Measurements from ENCODE around the gene MIEF2. TPM values are rescaled to one million over a fixed set of nuclear protein-coding genes. Genes with fewer than 3 reads are reported as not detected.

Gene MIEF2
- polyA plus RNA-seq, 1 of the 3 experiments (the other 2 are of a cell fraction) = 12.7 TPM

GRCh38 chr17:18263885-18264682, 3.6 kb downstream of the MIEF2 start:
- 94% methylated on average over 16 of the region's 50 CpGs for WGBS (ENCODE audit: low lambda C conversion rate)
- no peak for DNase-seq
- peaks cover 8 to 17% of the 10 kb centered on the region in 2 experiments; a peak in 2 of 4 replicates for H3K4me1 ChIP-seq (ENCODE audit: control insufficient read depth in 1 of 2, insufficient read depth in 2 of 2, low read depth in 1 of 2, low read length in 1 of 2)
- TF ChIP-seq RFX5 (IDR thresholded peaks at IDR 0.05; ENCODE audit: low read length) = no peak
- H3K36me3 ChIP-seq (replicated peaks in 1 of 2; ENCODE audit: control insufficient read depth in 1 of 2, insufficient read depth in 2 of 2, low read length in 1 of 2) = peaks cover 0 to 24% of the 10 kb centered on the region in 2 experiments
- H4K20me1 ChIP-seq (ENCODE audit: insufficient read depth) = no peaks in the 10 kb centered on the region
- POLR2A ChIA-PET = no interaction called here
- H3F3A ChIP-seq (replicated peaks; ENCODE audit: insufficient read depth) = peaks cover 9% of the 10 kb centered on the region
- H3K27me3 ChIP-seq (ENCODE audit: insufficient read depth) = no peaks in the 10 kb centered on the region
- no peak overlapping the region for H3K9ac ChIP-seq
- no peaks in the 10 kb centered on the region for H3K9me2 ChIP-seq
- no peak overlapping the region for H2AFZ ChIP-seq (ENCODE audit: low read depth)
- H3K4me2 ChIP-seq = no peak overlapping the region
- CTCF ChIA-PET = interaction anchor here (1.1 to 1.4 kb wide), 2 partner anchors 37 to 46 kb away, joined by 3 to 5 read pairs; no protein-coding TSS in a partner anchor
- no peak overlapping the region for H3K4me3 ChIP-seq (ENCODE audit: low read depth in 2 of 2, low read length in 1 of 2)
- H3K79me2 ChIP-seq (ENCODE audit: insufficient read depth) = peaks cover 26% of the 10 kb centered on the region
- H3K9me3 ChIP-seq = no peaks in the 10 kb centered on the region
- no peak overlapping the region for H3K27ac ChIP-seq (ENCODE audit: low read depth in 2 of 2, low read length in 1 of 2)

- no peak overlapping the region for H3K27ac ChIP-seq (ENCODE audit: low read depth in 2 of 2, low read length in 1 of 2)
- WGBS (ENCODE audit: low lambda C conversion rate) = 89% methylated on average over 8 of the region's 10 CpGs
- no peak overlapping the region for H2AFZ ChIP-seq (ENCODE audit: low read depth)
- H3K9ac ChIP-seq = no peak overlapping the region
- H3K27me3 ChIP-seq (ENCODE audit: insufficient read depth) = no peaks in the 10 kb centered on the region
- H3K9me2 ChIP-seq = no peaks in the 10 kb centered on the region
- peaks cover 8% of the 10 kb centered on the region for H3K79me2 ChIP-seq (ENCODE audit: insufficient read depth)
- no peak for TF ChIP-seq MAX (IDR thresholded peaks at IDR 0.05; ENCODE audit: low read depth)
- no peak for TF ChIP-seq ELF1 (IDR thresholded peaks at IDR 0.05)
- TF ChIP-seq CHD2 (IDR thresholded peaks at IDR 0.05; ENCODE audit: low read length, partially characterized antibody) = no peak
- no peak for TF ChIP-seq NFIC (IDR thresholded peaks at IDR 0.05; ENCODE audit: borderline replicate concordance)
- no peak for TF ChIP-seq RAD21 (IDR thresholded peaks at IDR 0.05; ENCODE audit: low read length)
- TF ChIP-seq RFX5 (IDR thresholded peaks at IDR 0.05; ENCODE audit: low read length) = no peak
- no peak for TF ChIP-seq USF1 (IDR thresholded peaks at IDR 0.05; ENCODE audit: borderline replicate concordance, low read depth)
- TF ChIP-seq EP300 (IDR thresholded peaks at IDR 0.05; ENCODE audit: borderline replicate concordance in 1 of 2, low read depth in 1 of 2, low read length in 1 of 2) = no peak
- no peak for DNase-seq
- ChIA-PET CTCF (no interaction called here), POLR2A (no interaction called here)
- no peaks in the 10 kb centered on the region for H3K9me3 ChIP-seq
- H4K20me1 ChIP-seq (ENCODE audit: insufficient read depth) = no peaks in the 10 kb centered on the region
- no peaks in the 10 kb centered on the region; a peak in 2 of 4 replicates for H3K4me1 ChIP-seq (ENCODE audit: control insufficient read depth in 1 of 2, insufficient read depth in 2 of 2, low read depth in 1 of 2, low read length in 1 of 2)
- peaks cover 3 to 26% of the 10 kb centered on the region in 2 experiments for H3K36me3 ChIP-seq (replicated peaks in 1 of 2; ENCODE audit: control insufficient read depth in 1 of 2, insufficient read depth in 2 of 2, low read length in 1 of 2)
- no peak overlapping the region for H3K4me2 ChIP-seq
- peaks cover 3% of the 10 kb centered on the region for H3F3A ChIP-seq (replicated peaks; ENCODE audit: insufficient read depth)
- no peak overlapping the region for H3K4me3 ChIP-seq (ENCODE audit: low read depth in 2 of 2, low read length in 1 of 2)
Observed at GRCh38 chr17:18267366-18267765, 6.9 kb downstream of the MIEF2 start.

All from SK-N-SH (cell line).